Measurements from ENCODE around the gene DEFB121. TPM values are rescaled to one million over a fixed set of nuclear protein-coding genes. Genes with fewer than 3 reads are reported as not detected.

The DEFB121 gene, protein sequence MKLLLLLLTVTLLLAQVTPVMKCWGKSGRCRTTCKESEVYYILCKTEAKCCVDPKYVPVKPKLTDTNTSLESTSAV
- not detected for total RNA-seq
- long read RNA-seq: 0 reads

DNA sequence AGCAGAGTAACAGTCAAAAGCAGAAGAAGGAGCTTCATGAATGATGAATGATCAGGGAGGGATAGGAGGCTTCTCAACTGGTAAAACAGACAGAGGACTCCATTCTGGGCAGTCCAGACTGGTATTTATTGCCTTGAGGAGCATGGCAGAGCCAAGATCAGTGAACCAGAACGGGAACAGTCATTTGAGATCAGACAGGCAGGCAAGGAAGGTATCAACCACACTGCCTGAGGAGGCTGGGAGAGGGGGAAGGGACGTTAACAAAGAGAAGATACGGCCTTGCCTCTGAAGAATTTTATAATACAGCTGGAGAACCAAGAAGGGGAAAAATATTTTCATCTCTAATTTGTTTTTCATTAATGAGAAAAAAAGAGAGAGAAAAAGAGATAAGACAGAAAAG is at the start of gene DEFB121:
DEFB121 (minus strand) TSS at position 101 of the 400 bp plus-strand sequence; CDS start at position 38, 63 bp downstream.
- H3K36me3 ChIP-seq: no peaks in the 10 kb centered on the region
- no peak for ATAC-seq
- H3K27ac ChIP-seq: no peak within 1 kb of the TSS
- H3K27me3 ChIP-seq: no peaks in the 10 kb centered on the region
- no peak within 1 kb of the TSS for H3K4me3 ChIP-seq
- intact Hi-C loops (cut with DNase I): no loop called here
- TF ChIP-seq, protein P1, sequence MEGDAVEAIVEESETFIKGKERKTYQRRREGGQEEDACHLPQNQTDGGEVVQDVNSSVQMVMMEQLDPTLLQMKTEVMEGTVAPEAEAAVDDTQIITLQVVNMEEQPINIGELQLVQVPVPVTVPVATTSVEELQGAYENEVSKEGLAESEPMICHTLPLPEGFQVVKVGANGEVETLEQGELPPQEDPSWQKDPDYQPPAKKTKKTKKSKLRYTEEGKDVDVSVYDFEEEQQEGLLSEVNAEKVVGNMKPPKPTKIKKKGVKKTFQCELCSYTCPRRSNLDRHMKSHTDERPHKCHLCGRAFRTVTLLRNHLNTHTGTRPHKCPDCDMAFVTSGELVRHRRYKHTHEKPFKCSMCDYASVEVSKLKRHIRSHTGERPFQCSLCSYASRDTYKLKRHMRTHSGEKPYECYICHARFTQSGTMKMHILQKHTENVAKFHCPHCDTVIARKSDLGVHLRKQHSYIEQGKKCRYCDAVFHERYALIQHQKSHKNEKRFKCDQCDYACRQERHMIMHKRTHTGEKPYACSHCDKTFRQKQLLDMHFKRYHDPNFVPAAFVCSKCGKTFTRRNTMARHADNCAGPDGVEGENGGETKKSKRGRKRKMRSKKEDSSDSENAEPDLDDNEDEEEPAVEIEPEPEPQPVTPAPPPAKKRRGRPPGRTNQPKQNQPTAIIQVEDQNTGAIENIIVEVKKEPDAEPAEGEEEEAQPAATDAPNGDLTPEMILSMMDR (IDR thresholded peaks at IDR 0.05): no peak
- H3K4me1 ChIP-seq: no peaks in the 10 kb centered on the region
- no peak for DNase-seq
- H3K9me3 ChIP-seq: no peaks in the 10 kb centered on the region

DNA sequence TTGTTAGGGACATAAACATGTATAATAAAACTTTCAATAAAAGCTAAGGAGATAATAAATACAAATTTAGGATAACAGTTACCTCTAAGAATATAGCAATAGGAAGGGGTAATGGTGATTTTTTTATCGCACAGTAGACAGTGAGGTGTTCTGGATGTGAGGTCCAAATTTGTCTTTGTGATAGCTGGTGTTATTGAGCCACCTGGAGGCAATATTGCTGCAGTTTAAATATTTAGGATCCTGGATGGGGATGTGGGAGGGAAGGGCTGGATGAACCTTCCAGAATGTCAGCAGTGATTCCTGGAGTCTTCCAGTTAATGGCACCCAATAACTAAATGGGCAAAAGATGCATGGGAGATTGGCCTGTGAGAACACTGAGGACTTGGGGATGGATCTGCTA is 48.3 kb upstream of the DEFB121 start:
- H3K4me3 ChIP-seq: no peak overlapping the region
- H3K36me3 ChIP-seq: no peaks in the 10 kb centered on the region
- no peak for ATAC-seq
- TF ChIP-seq, protein P1 (IDR thresholded peaks at IDR 0.05): no peak
- H3K4me1 ChIP-seq: no peaks in the 10 kb centered on the region
- H3K27ac ChIP-seq: no peak overlapping the region
- DNase-seq: no peak
- peaks cover 20% of the 10 kb centered on the region for H3K27me3 ChIP-seq
- intact Hi-C loops (cut with DNase I): no loop called here
- H3K9me3 ChIP-seq: no peaks in the 10 kb centered on the region

DNA sequence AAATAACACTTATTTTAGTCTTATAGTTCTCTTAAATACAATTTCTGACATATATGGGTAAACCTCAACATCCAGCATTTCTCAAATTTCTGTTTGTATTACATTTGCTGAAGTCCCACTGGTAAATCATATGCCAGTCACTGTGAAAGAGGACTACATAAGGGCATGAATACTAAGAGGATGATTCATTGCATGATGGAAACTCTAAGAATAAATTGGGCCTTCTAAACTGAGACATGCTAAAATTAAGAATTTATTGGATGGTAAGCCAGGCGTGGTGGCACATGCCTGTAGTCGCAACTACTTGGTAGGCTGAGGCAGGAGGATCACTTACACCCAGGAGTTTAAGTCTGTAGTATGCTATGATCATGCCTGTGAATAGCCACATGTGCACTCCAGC is 46.6 kb upstream of the DEFB121 start:
- ATAC-seq (no peak), DNase-seq (no peak)
- TF ChIP-seq, protein P1 (IDR thresholded peaks at IDR 0.05): no peak
- no peaks in the 10 kb centered on the region for H3K36me3 ChIP-seq
- H3K9me3 ChIP-seq: no peaks in the 10 kb centered on the region
- H3K27ac ChIP-seq: no peak overlapping the region
- no peaks in the 10 kb centered on the region for H3K4me1 ChIP-seq
- intact Hi-C loops (cut with DNase I): no loop called here
- H3K4me3 ChIP-seq: no peak overlapping the region
- peaks cover 4% of the 10 kb centered on the region for H3K27me3 ChIP-seq

DNA sequence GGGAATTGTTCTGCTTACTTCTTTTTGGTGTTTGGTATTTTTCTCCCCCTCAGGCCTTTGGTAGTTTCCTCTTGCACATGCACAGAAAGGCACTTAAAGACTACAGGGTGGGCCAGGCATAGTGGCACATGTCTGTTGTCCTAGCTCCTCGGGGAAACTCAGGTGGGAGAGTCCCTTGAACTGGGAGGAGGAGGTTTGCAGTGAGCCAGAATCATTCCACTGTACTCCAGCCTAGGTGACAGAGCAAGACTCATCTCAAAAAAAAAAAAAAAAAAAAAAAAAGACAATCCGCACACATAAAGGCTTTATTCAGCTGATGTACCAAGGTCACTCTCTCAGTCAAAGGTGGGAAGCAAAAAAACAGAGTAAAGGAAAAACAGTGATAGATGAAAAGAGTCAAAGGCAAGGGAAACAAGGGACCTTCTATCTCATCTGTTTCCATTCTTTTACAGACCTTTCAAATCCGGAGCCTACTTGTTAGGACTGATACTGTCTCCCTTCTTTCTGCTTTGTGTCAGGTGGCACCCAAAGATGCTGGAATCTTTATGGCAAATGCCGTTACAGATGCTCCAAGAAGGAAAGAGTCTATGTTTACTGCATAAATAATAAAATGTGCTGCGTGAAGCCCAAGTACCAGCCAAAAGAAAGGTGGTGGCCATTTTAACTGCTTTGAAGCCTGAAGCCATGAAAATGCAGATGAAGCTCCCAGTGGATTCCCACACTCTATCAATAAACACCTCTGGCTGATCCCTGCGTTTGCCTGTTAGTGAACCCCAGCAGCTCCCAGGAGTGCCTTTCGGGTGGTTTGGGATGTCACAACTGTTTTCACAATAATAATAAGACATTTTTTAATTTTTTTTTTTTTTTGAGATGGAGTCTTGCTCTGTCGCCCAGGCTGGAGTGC is 43.7 kb upstream of the DEFB121 start:
- Histone ChIP-seq H3K4me3 (no peak overlapping the region), H3K9me3 (no peaks in the 10 kb centered on the region), H3K36me3 (no peaks in the 10 kb centered on the region), H3K4me1 (no peaks in the 10 kb centered on the region), H3K27me3 (peaks cover 3% of the 10 kb centered on the region), H3K27ac (no peak overlapping the region)
- intact Hi-C loops (cut with DNase I): no loop called here
- TF ChIP-seq, protein P1 (IDR thresholded peaks at IDR 0.05): no peak
- DNase-seq (no peak), ATAC-seq (no peak)

DNA sequence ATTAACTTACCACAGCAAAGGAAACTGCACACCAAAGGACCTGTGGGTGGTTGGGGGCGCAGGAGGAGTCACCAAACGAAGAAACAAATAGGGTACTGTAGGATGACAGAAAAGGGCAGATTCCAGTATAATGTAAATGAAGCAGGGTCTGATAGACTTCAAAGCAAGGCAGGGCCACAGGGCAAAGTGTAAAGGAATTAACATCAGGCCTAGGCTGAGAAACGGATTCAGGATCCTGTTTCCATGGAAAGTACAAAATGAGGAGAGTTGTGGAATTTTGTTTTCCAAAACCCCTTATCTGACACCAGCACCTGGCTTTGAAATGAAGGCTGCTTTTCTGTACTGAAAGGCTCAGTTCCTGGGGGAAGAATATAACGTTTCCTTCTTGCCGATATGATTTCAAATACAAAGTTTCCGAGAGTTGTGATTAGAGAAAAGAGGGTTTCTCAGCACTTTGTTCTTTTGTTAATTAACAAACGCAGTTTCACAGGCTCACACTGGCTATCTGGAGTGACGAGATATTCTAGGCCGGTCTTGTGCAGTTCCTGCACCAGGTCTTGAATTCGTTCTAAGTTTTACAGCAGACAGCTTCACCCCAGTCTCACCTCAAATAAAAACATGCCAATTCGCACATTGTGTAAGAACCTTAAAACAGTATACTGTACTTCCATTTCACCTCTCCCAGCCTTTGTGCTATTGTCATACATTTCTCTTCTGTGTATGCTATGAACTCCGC is 40.2 kb upstream of the DEFB121 start:
- H3K9me3 ChIP-seq: no peaks in the 10 kb centered on the region
- H3K4me1 ChIP-seq: no peaks in the 10 kb centered on the region
- H3K27me3 ChIP-seq: no peaks in the 10 kb centered on the region
- no peak for DNase-seq
- TF ChIP-seq, protein P1 (IDR thresholded peaks at IDR 0.05): no peak
- H3K27ac ChIP-seq: no peak overlapping the region
- intact Hi-C loops (cut with DNase I): no loop called here
- no peak for ATAC-seq
- H3K36me3 ChIP-seq: no peaks in the 10 kb centered on the region
- H3K4me3 ChIP-seq: no peak overlapping the region

Measured in upper lobe of right lung (tissue), 1 donor.